Measurements from ENCODE around the gene RASGRP4. TPM values are rescaled to one million over a fixed set of nuclear protein-coding genes. Genes with fewer than 3 reads are reported as not detected.

The RASGRP4 gene
- polyA plus RNA-seq, 3 donors, result 30.2 to 141 (median 50.3) TPM

- no peak for TF ChIP-seq CTCF (IDR thresholded peaks at IDR 0.05)
- no peak overlapping the region for H3K27ac Mint-ChIP-seq
- H4K20me1 ChIP-seq (ENCODE audit: insufficient read depth, low read length), result no peaks in the 10 kb centered on the region
- H3K27me3 Mint-ChIP-seq (ENCODE audit: low read depth in 3 of 3), result peaks cover 1 to 12% (median 2%) of the 10 kb centered on the region in 3 donors
- H3K27ac ChIP-seq (ENCODE audit: low read depth in 1 of 2, low read length in 2 of 2), result no peak overlapping the region
- WGBS (ENCODE audit: insufficient coverage), result 83% methylated on average over 3 of the region's 5 CpGs
- DNase-seq, result no peak
- no peaks in the 10 kb centered on the region for H3K4me1 ChIP-seq (ENCODE audit: control insufficient read depth in 1 of 2, insufficient read depth in 2 of 2, low read length in 2 of 2)
- H3K9me3 Mint-ChIP-seq, result peaks cover 0 to 6% (median 1%) of the 10 kb centered on the region in 7 donors
- H3K27me3 ChIP-seq (ENCODE audit: control insufficient read depth in 2 of 2, insufficient read depth in 2 of 2, low read length in 2 of 2), result no peaks in the 10 kb centered on the region
- no peaks in the 10 kb centered on the region for H3K36me3 Mint-ChIP-seq
- no peaks in the 10 kb centered on the region for H3K9me3 ChIP-seq (replicated peaks in 1 of 2; ENCODE audit: control insufficient read depth in 1 of 2, insufficient read depth in 1 of 2, low read length in 2 of 2)
- no peaks in the 10 kb centered on the region for H3K79me2 ChIP-seq (ENCODE audit: insufficient read depth, low read length)
- no peak overlapping the region for H3K9ac ChIP-seq (ENCODE audit: insufficient read depth, low read length, poor library complexity, severe bottlenecking)
- H3K36me3 ChIP-seq (replicated peaks in 1 of 2; ENCODE audit: control insufficient read depth in 1 of 2, insufficient read depth in 2 of 2, low read length in 2 of 2), result no peaks in the 10 kb centered on the region
- no peak overlapping the region for H3K4me2 ChIP-seq (replicated peaks; ENCODE audit: extremely low read depth, low read length, poor library complexity, severe bottlenecking)
- H2AFZ ChIP-seq (ENCODE audit: insufficient read depth, low read depth, low read length, poor library complexity, severe bottlenecking), result no peak overlapping the region
- H3K4me3 Mint-ChIP-seq, result no peak overlapping the region
- H3K4me1 Mint-ChIP-seq, result no peaks in the 10 kb centered on the region
- H3K4me3 ChIP-seq (replicated peaks in 1 of 3; ENCODE audit: low read depth in 2 of 3, low read length in 3 of 3), result no peak overlapping the region
- intact Hi-C loops (cut with micrococcal nuclease), result no loop called here
These were observed 31.2 kb upstream of the RASGRP4 start for GRCh38 chr19:38457202-38457601.

- TF ChIP-seq CTCF (IDR thresholded peaks at IDR 0.05), result no peak
- H3K27ac Mint-ChIP-seq, result no peak overlapping the region
- H3K27me3 Mint-ChIP-seq (ENCODE audit: low read depth in 3 of 3), result peaks cover 0 to 10% (median 1%) of the 10 kb centered on the region in 3 donors
- Histone ChIP-seq H2AFZ (ENCODE audit: insufficient read depth, low read depth, low read length, poor library complexity, severe bottlenecking) (no peak overlapping the region), H3K79me2 (ENCODE audit: insufficient read depth, low read length) (no peaks in the 10 kb centered on the region), H3K27me3 (ENCODE audit: control insufficient read depth in 2 of 2, insufficient read depth in 2 of 2, low read length in 2 of 2) (no peaks in the 10 kb centered on the region), H3K9ac (ENCODE audit: insufficient read depth, low read length, poor library complexity, severe bottlenecking) (no peak overlapping the region), H3K27ac (ENCODE audit: low read depth in 1 of 2, low read length in 2 of 2) (no peak overlapping the region), H3K36me3 (replicated peaks in 1 of 2; ENCODE audit: control insufficient read depth in 1 of 2, insufficient read depth in 2 of 2, low read length in 2 of 2) (no peaks in the 10 kb centered on the region), H3K4me1 (ENCODE audit: control insufficient read depth in 1 of 2, insufficient read depth in 2 of 2, low read length in 2 of 2) (no peaks in the 10 kb centered on the region), H3K9me3 (replicated peaks in 1 of 2; ENCODE audit: control insufficient read depth in 1 of 2, insufficient read depth in 1 of 2, low read length in 2 of 2) (no peaks in the 10 kb centered on the region), H3K4me2 (replicated peaks; ENCODE audit: extremely low read depth, low read length, poor library complexity, severe bottlenecking) (no peak overlapping the region), H3K4me3 (replicated peaks in 1 of 3; ENCODE audit: low read depth in 2 of 3, low read length in 3 of 3) (no peak overlapping the region), H4K20me1 (ENCODE audit: insufficient read depth, low read length) (no peaks in the 10 kb centered on the region)
- no peaks in the 10 kb centered on the region for H3K4me1 Mint-ChIP-seq
- no peak overlapping the region for H3K4me3 Mint-ChIP-seq
- DNase-seq, result no peak
- peaks cover 0 to 6% (median 1%) of the 10 kb centered on the region in 7 donors for H3K9me3 Mint-ChIP-seq
- WGBS (ENCODE audit: insufficient coverage), result 90% methylated on average over 2 of the region's 4 CpGs
- H3K36me3 Mint-ChIP-seq, result no peaks in the 10 kb centered on the region
- intact Hi-C loops (cut with micrococcal nuclease), result no loop called here
These were observed 29.0 kb upstream of the RASGRP4 start for GRCh38 chr19:38455031-38455430.

Data from CD14-positive monocyte (primary cell).